OCI-LY1 (cell line): ENCODE data around the gene PRR33.

Source experiments
- CTCF ChIP-seq: fragments of 200-600 bp; sonication (generic), shearing (Covaris generic); IDR thresholded peaks from 2 replicates; pipeline ENCODE4 v1.5.1; 2017; ENCODE audit warnings: mild to moderate bottlenecking, antibody characterized with exemption, low read length, moderate library complexity, mixed read lengths
- EZH2 ChIP-seq: fragments of 200-600 bp; sonication (generic), shearing (Covaris generic); IDR thresholded peaks from 2 replicates; pipeline ENCODE4 v1.8.0; 2017; ENCODE audit warnings: borderline replicate concordance, mixed run types, mild to moderate bottlenecking, antibody characterized with exemption, low read length, moderate library complexity, mixed read lengths

- TF ChIP-seq EZH2 (no peak), CTCF (no peak)
These were observed 52.3 kb downstream of the PRR33 start for GRCh38 chr11:1839204-1839923.
